Suprapubic skin (tissue), 4 donors: Measurements from ENCODE around the gene NPW. TPM values are rescaled to one million over a fixed set of nuclear protein-coding genes. Genes with fewer than 3 reads are reported as not detected.

Experiments used
- DNase-seq, 2 donors: peaks; one replicate each; pipeline ENCODE4 v3.0.0-alpha.2; 2019; ENCODE audit warnings: low spot score in 2 of 2
- H3K27ac ChIP-seq: fragments of 200-600 bp; sonication (generic); one replicate; pipeline ENCODE4 v1.5.1; 2019
- H3K27me3 ChIP-seq: fragments of 200-600 bp; sonication (generic); one replicate; pipeline ENCODE4 v1.5.1; 2019
- H3K36me3 ChIP-seq: fragments of 200-600 bp; sonication (generic); one replicate; pipeline ENCODE4 v1.5.1; 2019
- H3K4me1 ChIP-seq: fragments of 200-600 bp; sonication (generic); one replicate; pipeline ENCODE4 v1.5.1; 2019
- H3K4me3 ChIP-seq: fragments of 200-600 bp; sonication (generic); one replicate; pipeline ENCODE4 v1.5.1; 2019; ENCODE audit warnings: mild to moderate bottlenecking
- H3K9me3 ChIP-seq: fragments of 200-600 bp; sonication (generic); one replicate; pipeline ENCODE4 v1.5.1; 2019
- CTCF ChIP-seq, 2 donors: fragments of 200-600 bp in 1 of 2; fragments of 450-650 bp in 1 of 2; sonication (generic) in 1 of 2; IDR thresholded peaks; one replicate each; pipeline ENCODE4 v1.5.1; 2016 to 2019; ENCODE audit warnings: antibody characterized with exemption in 2 of 2, mild to moderate bottlenecking in 1 of 2, moderate library complexity in 1 of 2
- EP300 ChIP-seq: sonication (generic); formaldehyde crosslinking; IDR thresholded peaks from one replicate; pipeline ENCODE4 v1.6.1; 2017; ENCODE audit warnings: antibody characterized with exemption
- POLR2A ChIP-seq, 2 donors: fragments of 450-650 bp; IDR thresholded peaks; one replicate each; pipeline ENCODE4 v1.6.1; 2017; ENCODE audit warnings: antibody characterized with exemption in 2 of 2, mild to moderate bottlenecking in 2 of 2, moderate library complexity in 2 of 2
- POLR2AphosphoS5 ChIP-seq, 3 donors: sonication (generic); formaldehyde crosslinking; IDR thresholded peaks; one replicate each; pipeline ENCODE4 v1.6.1; 2017; ENCODE audit warnings: antibody characterized with exemption in 3 of 3
- WGBS: methylation state at CpG from one replicate; pipeline ENCODE4 v1.1.5; 2018; 5-methylcytosine and 5-hydroxymethylcytosine counted together
- total RNA-seq, 4 donors: library from RNA; depleted of rRNA; stranded (reverse); fragments of >200 nt; gene quantifications; one replicate each; pipeline ENCODE4 v1.1.0, GENCODE V29; 2016

Gene NPW
- total RNA-seq, 4 donors from 2014 or later, result 0.65 to 5.6 (median 3.0) TPM; not detected in 1

- Histone ChIP-seq H3K27me3 (no peaks in the 10 kb centered on the region), H3K4me1 (peaks cover 50% of the 10 kb centered on the region), H3K36me3 (peaks cover 13% of the 10 kb centered on the region), H3K27ac (no peak overlapping the region), H3K4me3 (peak overlapping the region; percentile 75), H3K9me3 (no peaks in the 10 kb centered on the region)
- 23% methylated on average over 7 of the region's 8 CpGs for WGBS
- TF ChIP-seq EP300 (no peak), POLR2AphosphoS5 (IDR thresholded peaks at IDR 0.05) (no peak), CTCF (IDR thresholded peaks at IDR 0.05) (no peak), POLR2A (IDR thresholded peaks at IDR 0.05) (no peak)
- peak in 1 of 2 donors; percentile 60 for DNase-seq
Observed at GRCh38 chr16:2046893-2047329, 27.3 kb downstream of the NPW start.

- TF ChIP-seq POLR2A (IDR thresholded peaks at IDR 0.05) (no peak), POLR2AphosphoS5 (IDR thresholded peaks at IDR 0.05) (peak in 2 of 3 donors; percentile 45 to 54), EP300 (no peak), CTCF (IDR thresholded peaks at IDR 0.05) (peak in 1 of 2 donors; percentile 64)
- H3K9me3 ChIP-seq, result no peaks in the 10 kb centered on the region
- H3K27me3 ChIP-seq, result no peaks in the 10 kb centered on the region
- H3K4me3 ChIP-seq, result peak within 1 kb of the TSS; percentile 75
- 2% methylated on average over 15 of the region's 81 CpGs for WGBS
- peaks cover 45% of the 10 kb centered on the region for H3K4me1 ChIP-seq
- peaks cover 18% of the 10 kb centered on the region for H3K36me3 ChIP-seq
- peak; percentile 97 to 98 for DNase-seq
- peak within 1 kb of the TSS; percentile 56 for H3K27ac ChIP-seq
Observed at GRCh38 chr16:2047330-2048115, 27.9 kb downstream of the NPW start, which contains the start of the genes NTHL1 and TSC2. Gene NTHL1, minus strand, starts transcription at chr16:2047834. Its CDS starts 11 bp downstream, at chr16:2047823. Gene TSC2, plus strand, starts transcription at chr16:2047985. Its CDS starts 631 bp downstream, at chr16:2048616.

- TF ChIP-seq EP300, result no peak
- TF ChIP-seq POLR2A (IDR thresholded peaks at IDR 0.05), result no peak
- no peak for TF ChIP-seq CTCF (IDR thresholded peaks at IDR 0.05)
- TF ChIP-seq POLR2AphosphoS5 (IDR thresholded peaks at IDR 0.05), result no peak
- Histone ChIP-seq H3K9me3 (no peaks in the 10 kb centered on the region), H3K27ac (peak overlapping the region; percentile 56), H3K4me3 (peak overlapping the region; percentile 75), H3K27me3 (no peaks in the 10 kb centered on the region), H3K36me3 (peaks cover 24% of the 10 kb centered on the region), H3K4me1 (peaks cover 43% of the 10 kb centered on the region)
- WGBS, result 0% methylated on average over 6 of the region's 30 CpGs
- no peak for DNase-seq
Observed at GRCh38 chr16:2048116-2048543, 28.5 kb downstream of the NPW start.

GRCh38 chr16:2053211-2053610 is 33.6 kb downstream of the NPW start:
- H3K36me3 ChIP-seq, result peaks cover 71% of the 10 kb centered on the region
- WGBS, result 80% methylated on average over 1 of the region's 21 CpGs

More at GRCh38 chr16:2053211-2053610, 33.6 kb downstream of the NPW start:
- Histone ChIP-seq H3K4me1 (peaks cover 11% of the 10 kb centered on the region), H3K27me3 (no peaks in the 10 kb centered on the region), H3K4me3 (no peak overlapping the region), H3K27ac (no peak overlapping the region), H3K9me3 (no peaks in the 10 kb centered on the region)
- DNase-seq, result no peak
- TF ChIP-seq EP300 (no peak), CTCF (IDR thresholded peaks at IDR 0.05) (no peak), POLR2A (IDR thresholded peaks at IDR 0.05) (no peak), POLR2AphosphoS5 (IDR thresholded peaks at IDR 0.05) (no peak)
